Endothelial cell of umbilical vein (primary cell): ENCODE results near the gene CPNE9. TPM values are rescaled to one million over a fixed set of nuclear protein-coding genes. Genes with fewer than 3 reads are reported as not detected.

Source experiments
- BruUV-seq: library from RNA; stranded (reverse); fragments of 400-500 nt; replicated peaks from 2 replicates; lab custom pipeline; 2021; lab: Mats Ljungman, UMichigan
- CTCF ChIA-PET: fragments of 300-600, 350-600 bp; sonication (Branson Sonifier 250); formaldehyde crosslinking; loops from one replicate; lab custom pipeline; 2021; ENCODE audit warnings: antibody characterized with exemption, inconsistent platforms; lab: Charles Lee
- POLR2A ChIA-PET: fragments of 300-600, 350-600 bp; sonication (Branson Sonifier 250); formaldehyde crosslinking; loops from one replicate; lab custom pipeline; 2021; ENCODE audit warnings: antibody characterized with exemption, inconsistent platforms; lab: Charles Lee
- DNase-seq: peaks from one replicate; pipeline ENCODE4 v3.0.0-alpha.2; 2011; ENCODE audit warnings: low read depth, low spot score
- FAIRE-seq: peaks from 2 replicates; lab custom pipeline; 2011; peaks lifted over from hg19 to GRCh38; lab: Jason Lieb, UNC
- H2AFZ ChIP-seq: 2 replicates; pipeline ENCODE4 v1.6.0; 2012; ENCODE audit warnings: low read depth, low read length, control low read depth, inconsistent platforms
- H3K27ac ChIP-seq: 2 replicates; pipeline ENCODE4 v1.5.1; 2011; ENCODE audit warnings: low read depth, mild to moderate bottlenecking, control low read depth, low read length, moderate library complexity; ENCODE audit not compliant: insufficient read depth
- H3K27me3 ChIP-seq, 2 experiments: 2 replicates each; pipeline versions ENCODE4 v1.6.0 to v1.6.1; 2011; ENCODE audit warnings: low read length in 2 of 2, mixed read lengths in 1 of 2; ENCODE audit not compliant: control insufficient read depth in 2 of 2, insufficient read depth in 2 of 2
- H3K36me3 ChIP-seq, 2 experiments: 2 replicates in 1 of 2; 3 replicates in 1 of 2; pipeline ENCODE4 v1.5.1; 2011; ENCODE audit warnings: low read length in 2 of 2, mild to moderate bottlenecking in 1 of 2, moderate library complexity in 1 of 2; ENCODE audit not compliant: control insufficient read depth in 2 of 2, insufficient read depth in 2 of 2; ENCODE audit errors: extremely low read depth in 1 of 2
- H3K4me1 ChIP-seq: 3 replicates; pipeline ENCODE4 v1.5.1; 2011; ENCODE audit warnings: mild to moderate bottlenecking, low read length; ENCODE audit not compliant: control insufficient read depth, insufficient read depth; ENCODE audit errors: extremely low read depth
- H3K4me2 ChIP-seq: 2 replicates; pipeline ENCODE4 v1.6.1; 2011; ENCODE audit warnings: low read length, control low read depth, mixed read lengths; ENCODE audit not compliant: insufficient read depth
- H3K4me3 ChIP-seq, 3 experiments: fragments of 200-600 bp in 1 of 3; sonication (generic), shearing (Covaris generic) in 1 of 3; replicated peaks in 1 of 3; 2 replicates each; pipeline ENCODE4 v1.5.1; 2011 to 2016; ENCODE audit warnings: control low read depth in 3 of 3, low read length in 3 of 3, mild to moderate bottlenecking in 2 of 3, inconsistent platforms in 1 of 3, low read depth in 1 of 3, moderate library complexity in 1 of 3; ENCODE audit not compliant: insufficient read depth in 1 of 3
- H3K79me2 ChIP-seq: 2 replicates; pipeline ENCODE4 v1.6.0; 2012; ENCODE audit warnings: low read length, inconsistent platforms; ENCODE audit not compliant: control insufficient read depth, insufficient read depth
- H3K9ac ChIP-seq: replicated peaks from 2 replicates; pipeline ENCODE3; 2011; ENCODE audit warnings: low read length, control low read depth; ENCODE audit not compliant: insufficient read depth; ENCODE audit errors: extremely low read depth
- H3K9me1 ChIP-seq: replicated peaks from 3 replicates; pipeline ENCODE4 v1.6.0; 2011; ENCODE audit warnings: mild to moderate bottlenecking, low read length; ENCODE audit not compliant: control insufficient read depth, insufficient read depth; ENCODE audit errors: extremely low read depth
- H3K9me3 ChIP-seq: replicated peaks from 2 replicates; pipeline ENCODE4 v1.5.1; 2012; ENCODE audit warnings: low read length, inconsistent platforms; ENCODE audit not compliant: control insufficient read depth, insufficient read depth
- H4K20me1 ChIP-seq: replicated peaks from 2 replicates; pipeline ENCODE3; 2011; ENCODE audit warnings: mild to moderate bottlenecking, low read length; ENCODE audit not compliant: control insufficient read depth, insufficient read depth; ENCODE audit errors: extremely low read depth
- GATA2 ChIP-seq: IDR thresholded peaks from 2 replicates; pipeline ENCODE4 v1.7.0; 2011; ENCODE audit warnings: low read depth, mild to moderate bottlenecking, moderate library complexity, mixed read lengths, low read length; ENCODE audit not compliant: insufficient read length, insufficient read depth
- JUN ChIP-seq: IDR thresholded peaks from 2 replicates; pipeline ENCODE4 v1.6.1; 2011; ENCODE audit warnings: borderline replicate concordance, low read depth; ENCODE audit not compliant: insufficient read length, insufficient read depth
- MYC ChIP-seq: IDR thresholded peaks from one replicate; pipeline ENCODE4 v1.6.1; 2011; ENCODE audit warnings: mild to moderate bottlenecking, low read depth, low read length
- POLR2AphosphoS5 ChIP-seq: IDR thresholded peaks from 2 replicates; pipeline ENCODE4 v1.6.1; 2012; ENCODE audit warnings: low read depth, mild to moderate bottlenecking, control low read depth, low read length, moderate library complexity; ENCODE audit not compliant: insufficient read depth
- dilution Hi-C: fragments of 300-500 bp; cut with MboI; formaldehyde crosslinking; loops from one replicate; pipeline ENCODE4 v1.15.0; 2019; ENCODE audit warnings: low sequenced_read_pairs; ENCODE audit not compliant: extremely low pct_ligation_motif_present
- intact Hi-C: fragments of 100-400 bp; cut with micrococcal nuclease; formaldehyde crosslinking; loops from one replicate; pipeline ENCODE4 v1.10.0; 2022
- polyA plus RNA-seq, 4 experiments: library from polyadenylated mRNA; depleted of rRNA in 3 of 4; stranded (reverse) in 3 of 4; unstranded in 1 of 4; fragments of >200 nt; gene quantifications; 2 replicates each; pipeline versions ENCODE4 v1.2.1 to v1.2.3, GENCODE V29; 2011 to 2012; ENCODE audit warnings: missing spikeins in 1 of 4
- total RNA-seq: library from RNA; stranded (reverse); gene quantifications from 2 replicates; pipeline ENCODE4 v1.2.3, GENCODE V29; 2021
- TF ChIP-seq, protein P1 (sequence below): IDR thresholded peaks from 2 replicates; pipeline ENCODE4 v1.6.1; 2011; ENCODE audit not compliant: insufficient read depth, insufficient read length

The CPNE9 gene
- total and polyA plus RNA-seq, 2 donors (not counting 3 experiments of a cell fraction or from before 2014, with no cell fraction given): not detected

DNA sequence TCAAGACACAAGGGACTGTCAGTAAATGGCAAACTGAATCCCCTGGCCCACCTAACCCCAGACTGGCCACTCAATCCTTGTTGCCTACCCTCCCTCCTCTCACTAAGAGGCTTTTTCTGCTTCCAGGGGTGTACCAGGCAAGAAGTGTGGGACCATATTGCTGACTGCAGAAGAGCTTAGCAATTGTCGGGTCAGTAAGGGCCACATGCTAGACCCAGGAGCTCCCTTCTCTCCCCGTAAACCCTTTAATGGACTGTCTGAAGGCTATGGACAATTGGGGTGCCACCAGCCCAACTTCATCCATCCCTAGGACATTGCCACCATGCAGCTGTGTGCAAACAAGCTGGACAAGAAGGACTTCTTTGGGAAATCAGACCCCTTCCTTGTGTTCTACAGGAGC lies 8.8 kb downstream of the CPNE9 start:
- no peaks in the 10 kb centered on the region for H3K9me1 ChIP-seq
- no peak overlapping the region for H3K4me3 ChIP-seq
- no peaks in the 10 kb centered on the region for H3K79me2 ChIP-seq
- no peak overlapping the region for H2AFZ ChIP-seq
- intact Hi-C loops (no loop called here), dilution Hi-C loops (no loop called here)
- H3K27me3 ChIP-seq: peaks cover 0 to 2% of the 10 kb centered on the region in 2 experiments
- CTCF ChIA-PET: interaction anchor here (1.5 kb wide), 1 partner anchor 234 kb away, joined by 4 read pairs; no protein-coding TSS in a partner anchor
- POLR2A ChIA-PET: no interaction called here
- no peaks in the 10 kb centered on the region for H3K36me3 ChIP-seq
- H3K4me1 ChIP-seq: no peaks in the 10 kb centered on the region
- H3K27ac ChIP-seq: no peak overlapping the region
- no peak overlapping the region for H3K9ac ChIP-seq
- FAIRE-seq: no peak
- DNase-seq: no peak
- H3K9me3 ChIP-seq: no peaks in the 10 kb centered on the region
- no peaks in the 10 kb centered on the region for H4K20me1 ChIP-seq
- TF ChIP-seq GATA2: no peak
- TF ChIP-seq POLR2AphosphoS5: no peak
- no peak for TF ChIP-seq JUN
- TF ChIP-seq MYC: no peak
- TF ChIP-seq, protein P1, sequence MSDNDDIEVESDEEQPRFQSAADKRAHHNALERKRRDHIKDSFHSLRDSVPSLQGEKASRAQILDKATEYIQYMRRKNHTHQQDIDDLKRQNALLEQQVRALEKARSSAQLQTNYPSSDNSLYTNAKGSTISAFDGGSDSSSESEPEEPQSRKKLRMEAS: no peak
- H3K4me2 ChIP-seq: no peak overlapping the region
- BruUV-seq: no TSS peak

DNA sequence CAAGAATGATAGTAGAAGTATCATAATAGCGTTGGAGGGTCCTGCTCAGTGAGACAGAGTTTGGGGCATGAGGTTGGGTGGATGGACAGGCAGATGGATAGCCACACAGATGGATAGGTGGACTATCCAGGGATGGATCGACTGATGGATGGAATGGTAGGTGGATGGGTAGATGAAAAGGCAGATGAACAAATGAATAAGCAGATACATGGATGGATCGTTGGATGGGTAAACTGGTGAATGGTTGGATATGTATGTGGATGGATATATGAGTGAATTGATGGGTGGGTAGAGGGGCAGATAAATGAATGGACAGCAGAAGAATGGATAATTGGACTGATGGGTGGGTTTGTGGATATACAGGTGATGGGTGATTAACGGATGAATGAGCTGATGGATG lies 9.5 kb downstream of the CPNE9 start:
- Histone ChIP-seq H2AFZ (no peak overlapping the region), H3K27ac (no peak overlapping the region), H3K9me1 (no peaks in the 10 kb centered on the region), H3K36me3 (no peaks in the 10 kb centered on the region), H3K9ac (no peak overlapping the region), H4K20me1 (no peaks in the 10 kb centered on the region), H3K27me3 (peaks cover 0 to 2% of the 10 kb centered on the region in 2 experiments), H3K4me3 (no peak overlapping the region), H3K79me2 (no peaks in the 10 kb centered on the region), H3K4me2 (no peak overlapping the region), H3K4me1 (no peaks in the 10 kb centered on the region), H3K9me3 (no peaks in the 10 kb centered on the region)
- intact Hi-C loops: no loop called here
- DNase-seq (no peak), FAIRE-seq (no peak)
- CTCF ChIA-PET: interaction anchor here (1.5 to 3.7 kb wide), 2 partner anchors 19 to 233 kb away, joined by 4 to 27 read pairs; partner anchors contain the start of gene BRPF1
- no TSS peak for BruUV-seq
- POLR2A ChIA-PET: no interaction called here
- no peak for TF ChIP-seq MYC
- TF ChIP-seq, protein P1: no peak
- no peak for TF ChIP-seq JUN
- dilution Hi-C loops: no loop called here
